GM21786 (cell line): ENCODE measurements around the gene SCT.

Source experiments
- ATAC-seq: cut with Tn5 transposase; IDR thresholded peaks from one replicate; pipeline ENCODE4 v1.9.1; 2021; ENCODE audit not compliant: unreplicated experiment

Gene SCT

DNA sequence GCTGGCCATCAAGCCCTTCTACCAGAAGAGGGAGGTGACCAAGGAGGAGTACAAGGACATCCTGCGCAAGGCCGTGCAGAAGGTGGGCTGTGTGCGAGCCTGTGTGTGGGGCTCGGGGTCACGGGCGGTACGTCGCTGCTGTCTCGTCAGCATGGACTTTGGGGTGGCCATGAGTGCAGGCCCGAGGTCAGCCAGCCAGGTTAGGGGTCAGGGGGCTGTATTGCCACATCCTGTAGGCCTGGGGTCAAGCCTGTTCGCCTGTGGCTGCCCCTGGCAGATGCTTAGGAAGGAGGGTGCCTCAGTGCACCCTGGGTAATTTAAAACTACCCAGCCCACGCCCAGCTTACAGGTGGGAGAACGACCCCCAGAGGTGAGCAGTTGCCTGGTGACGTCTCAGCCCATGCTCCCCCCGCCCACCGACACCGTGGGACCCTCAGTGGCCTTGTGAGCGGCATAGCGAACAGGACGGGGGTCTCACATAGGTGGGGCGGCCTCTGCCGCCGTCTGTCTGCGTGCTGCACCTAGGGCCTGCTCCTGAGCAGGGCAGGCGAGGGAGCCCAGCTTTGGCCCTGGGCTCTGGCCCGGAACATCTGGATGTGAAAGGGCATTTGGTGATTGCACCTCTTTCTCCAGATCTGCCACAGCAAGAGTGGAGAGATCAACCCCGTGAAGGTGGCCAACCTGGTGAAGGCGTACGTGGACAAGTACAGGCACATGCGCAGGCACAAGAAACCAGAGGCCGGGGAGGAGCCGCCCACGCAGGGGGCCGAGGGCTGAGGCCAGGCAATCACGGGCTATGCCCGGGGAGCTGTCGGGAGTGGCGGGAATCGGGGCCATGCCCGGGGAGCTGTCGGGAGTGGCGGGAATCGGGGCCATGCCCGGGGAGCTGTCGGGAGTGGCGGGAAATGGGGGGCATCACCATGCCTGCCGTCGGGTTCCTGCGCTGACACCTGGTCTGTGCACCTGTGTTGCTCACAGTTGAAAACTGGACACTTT is 15.7 kb downstream of the SCT start:
- no peak for ATAC-seq

DNA sequence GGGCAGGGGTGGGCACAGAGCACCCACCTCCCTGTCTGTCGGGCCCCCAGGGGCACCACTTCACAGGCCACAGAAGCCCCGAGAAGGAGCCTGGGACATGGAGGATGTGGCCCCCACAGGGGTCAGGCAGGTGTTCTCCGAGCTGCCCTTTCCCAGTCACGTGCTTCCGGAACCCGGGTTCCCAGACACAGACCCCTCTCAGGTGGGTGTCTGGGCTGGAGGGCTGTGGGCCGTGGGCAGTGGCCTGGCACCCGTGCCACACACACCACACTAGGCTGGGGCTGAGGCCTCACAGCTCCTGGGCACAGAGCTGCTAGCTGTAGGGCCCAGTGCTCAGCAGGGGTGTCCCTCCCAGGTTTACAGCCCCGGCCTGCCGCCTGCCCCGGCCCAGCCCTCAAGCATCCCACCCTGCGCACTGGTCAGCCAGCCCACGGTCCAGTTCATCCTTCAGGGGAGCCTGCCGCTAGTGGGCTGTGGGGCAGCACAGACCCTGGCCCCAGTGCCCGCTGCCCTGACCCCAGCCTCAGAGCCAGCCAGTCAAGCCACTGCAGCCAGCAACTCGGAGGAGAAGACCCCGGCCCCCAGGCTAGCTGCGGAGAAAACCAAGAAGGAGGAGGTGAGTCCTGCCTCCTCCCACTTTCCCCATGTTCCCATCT is 16.7 kb downstream of the SCT start:
- no peak for ATAC-seq

DNA sequence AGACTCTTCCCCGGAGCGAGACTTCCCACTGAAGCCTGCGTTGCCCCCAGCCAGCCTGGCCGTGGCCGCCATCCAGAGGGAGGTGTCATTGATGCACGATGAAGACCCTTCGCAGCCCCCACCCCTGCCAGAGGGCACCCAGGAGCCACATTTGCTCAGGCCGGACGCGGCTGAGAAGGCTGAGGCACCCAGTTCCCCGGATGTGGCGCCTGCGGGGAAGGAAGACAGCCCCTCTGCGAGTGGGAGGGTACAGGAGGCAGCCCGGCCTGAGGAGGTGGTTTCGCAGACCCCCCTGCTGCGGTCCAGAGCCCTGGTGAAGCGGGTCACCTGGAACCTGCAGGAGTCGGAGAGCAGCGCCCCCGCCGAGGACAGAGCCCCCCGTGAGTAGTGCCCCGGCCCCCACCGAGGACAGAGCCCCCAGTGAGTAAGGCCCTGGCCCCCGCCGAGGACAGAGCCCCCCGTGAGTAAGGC is 17.6 kb downstream of the SCT start:
- no peak for ATAC-seq

DNA sequence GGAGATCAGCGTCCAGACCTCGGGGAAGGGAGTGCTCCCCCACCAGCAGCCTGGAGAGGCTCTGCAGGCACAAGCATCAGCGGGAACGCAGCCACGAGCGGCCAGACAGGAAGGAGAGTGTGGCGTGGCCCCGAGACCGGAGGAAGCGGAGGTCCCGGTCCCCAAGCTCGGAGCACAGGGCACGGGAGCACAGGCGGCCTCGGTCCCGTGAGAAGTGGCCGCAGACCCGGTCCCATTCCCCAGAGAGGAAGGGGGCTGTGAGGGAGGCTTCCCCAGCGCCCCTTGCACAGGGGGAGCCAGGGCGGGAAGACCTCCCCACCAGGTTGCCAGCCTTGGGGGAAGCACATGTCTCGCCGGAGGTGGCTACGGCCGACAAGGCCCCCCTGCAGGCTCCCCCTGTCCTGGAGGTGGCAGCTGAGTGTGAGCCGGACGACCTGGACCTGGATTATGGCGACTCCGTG is 18.2 kb downstream of the SCT start:
- no peak for ATAC-seq

DNA sequence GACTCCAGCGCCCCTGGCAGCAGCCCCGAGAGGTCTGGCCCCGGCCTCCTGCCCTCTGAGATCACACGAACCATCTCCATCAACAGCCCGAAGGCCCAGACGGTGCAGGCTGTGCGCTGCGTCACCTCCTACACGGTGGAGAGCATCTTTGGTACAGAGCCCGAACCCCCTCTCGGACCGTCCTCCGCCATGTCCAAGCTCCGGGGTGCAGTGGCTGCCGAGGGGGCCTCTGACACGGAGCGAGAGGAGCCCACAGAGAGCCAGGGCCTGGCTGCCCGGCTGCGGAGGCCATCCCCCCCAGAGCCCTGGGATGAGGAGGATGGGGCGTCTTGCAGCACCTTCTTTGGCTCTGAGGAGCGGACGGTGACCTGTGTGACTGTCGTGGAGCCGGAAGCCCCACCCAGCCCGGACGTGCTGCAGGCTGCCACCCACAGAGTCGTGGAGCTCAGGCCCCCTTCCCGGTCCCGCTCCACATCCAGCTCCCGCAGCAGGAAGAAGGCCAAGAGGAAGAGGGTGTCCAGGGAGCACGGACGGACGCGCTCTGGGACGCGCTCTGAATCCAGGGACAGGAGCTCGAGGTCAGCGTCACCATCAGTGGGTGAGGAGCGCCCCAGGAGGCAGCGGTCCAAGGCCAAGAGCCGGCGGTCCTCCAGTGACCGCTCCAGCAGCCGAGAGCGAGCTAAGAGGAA is 18.9 kb downstream of the SCT start:
- ATAC-seq: no peak

DNA sequence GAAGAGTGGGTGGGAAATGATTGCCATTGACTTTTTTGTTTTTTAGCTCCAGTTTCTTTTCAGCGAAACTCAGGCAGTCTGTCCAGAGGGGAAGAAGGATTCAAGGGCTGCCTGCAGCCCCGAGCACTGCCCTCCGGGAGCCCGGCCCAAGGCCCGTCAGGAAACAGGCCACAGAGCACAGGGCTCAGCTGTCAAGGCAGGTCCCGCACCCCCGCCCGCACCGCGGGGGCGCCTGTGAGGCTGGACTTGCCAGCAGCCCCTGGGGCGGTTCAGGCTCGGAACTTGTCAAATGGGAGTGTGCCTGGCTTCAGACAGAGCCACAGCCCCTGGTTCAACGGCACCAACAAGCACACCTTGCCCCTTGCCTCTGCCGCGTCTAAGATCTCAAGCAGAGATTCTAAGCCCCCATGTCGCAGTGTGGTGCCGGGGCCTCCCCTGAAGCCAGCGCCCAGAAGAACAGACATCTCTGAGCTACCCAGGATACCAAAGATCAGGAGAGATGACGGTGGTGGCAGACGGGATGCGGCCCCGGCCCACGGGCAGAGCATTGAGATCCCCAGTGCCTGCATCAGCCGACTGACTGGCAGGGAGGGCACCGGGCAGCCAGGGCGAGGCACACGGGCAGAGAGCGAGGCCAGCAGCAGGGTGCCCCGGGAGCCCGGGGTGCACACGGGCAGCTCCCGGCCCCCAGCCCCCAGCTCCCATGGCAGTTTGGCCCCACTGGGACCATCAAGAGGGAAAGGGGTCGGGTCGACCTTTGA is 19.8 kb downstream of the SCT start:
- ATAC-seq: no peak

DNA sequence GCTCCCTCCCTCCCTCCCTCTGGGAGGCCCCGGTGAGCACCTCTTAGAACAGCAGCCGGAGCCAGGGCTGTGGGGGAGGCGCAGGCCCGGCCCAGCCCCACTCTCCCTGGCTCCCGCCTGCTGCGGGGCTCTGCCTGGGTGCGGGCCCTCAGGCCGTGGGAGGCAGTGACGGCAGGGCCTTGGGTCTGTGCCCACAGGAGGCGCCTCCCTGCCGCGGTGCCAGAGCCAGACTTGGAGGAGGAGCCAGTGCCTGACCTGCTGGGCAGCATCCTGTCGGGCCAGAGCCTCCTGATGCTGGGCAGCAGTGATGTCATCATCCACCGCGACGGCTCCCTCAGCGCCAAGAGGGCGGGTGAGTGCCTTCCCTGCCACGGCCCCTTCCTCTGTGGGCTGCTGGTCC is 20.7 kb downstream of the SCT start:
- no peak for ATAC-seq

DNA sequence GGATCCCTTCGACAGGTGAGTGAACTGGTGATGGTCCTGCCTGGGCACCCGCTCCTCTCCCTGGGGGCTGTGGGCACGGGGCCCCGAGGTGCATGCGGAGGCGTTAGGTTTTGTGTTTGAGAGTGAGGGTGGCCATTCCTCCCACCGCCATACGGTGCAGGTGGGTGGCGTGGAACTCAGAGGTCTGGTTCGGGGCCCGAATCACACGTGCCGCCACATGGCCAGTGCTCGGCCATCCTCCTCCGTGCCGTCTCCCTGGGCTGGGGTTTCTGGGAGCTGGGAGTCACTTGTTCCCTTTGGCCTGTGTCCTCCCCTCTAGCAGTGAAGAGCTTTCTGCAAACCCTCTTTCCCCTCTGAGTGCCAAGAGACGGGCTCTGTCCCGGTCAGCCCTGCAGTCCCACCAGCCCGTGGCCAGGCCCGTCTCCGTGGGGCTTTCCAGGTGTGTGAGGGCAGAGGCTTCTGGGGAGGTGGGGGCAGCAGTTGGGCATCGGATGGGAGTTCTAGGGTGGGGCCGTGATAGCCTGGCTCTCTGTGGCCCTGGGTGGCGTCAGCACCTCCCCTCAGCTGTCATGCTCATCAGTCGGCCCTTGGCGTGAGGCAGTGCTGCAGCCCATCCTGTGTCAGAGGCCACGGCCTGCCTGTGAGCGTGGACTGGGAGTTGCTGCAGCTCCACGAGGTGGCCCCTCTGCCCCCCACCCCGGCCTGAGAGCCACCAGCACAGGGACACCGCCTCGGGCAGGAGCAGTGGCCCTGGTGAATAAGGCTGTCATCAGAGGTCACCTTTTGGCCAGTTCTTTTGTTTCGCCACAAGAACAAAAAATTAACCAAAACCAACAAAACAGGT is 21.5 kb downstream of the SCT start:
- ATAC-seq: no peak

DNA sequence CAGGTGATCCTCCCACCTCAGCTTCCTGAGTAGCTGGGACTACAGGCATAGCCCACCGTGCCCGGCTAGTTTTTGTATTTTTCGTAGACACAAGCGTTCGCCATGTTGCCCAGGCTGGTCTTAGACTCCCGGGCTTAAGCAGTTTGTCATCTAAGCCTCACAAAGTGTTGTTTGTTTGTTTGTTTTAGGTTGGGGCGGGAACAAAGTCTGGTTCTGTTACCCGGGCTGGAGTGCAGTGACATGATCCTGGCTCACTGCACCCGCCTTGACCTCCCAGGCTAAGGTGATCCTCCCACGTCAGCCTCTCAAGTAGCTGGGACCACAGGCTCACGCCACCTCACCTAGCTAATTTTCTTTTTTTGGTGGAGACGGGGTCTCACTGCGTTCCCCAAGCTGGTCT is 23.8 kb downstream of the SCT start:
- ATAC-seq: no peak

DNA sequence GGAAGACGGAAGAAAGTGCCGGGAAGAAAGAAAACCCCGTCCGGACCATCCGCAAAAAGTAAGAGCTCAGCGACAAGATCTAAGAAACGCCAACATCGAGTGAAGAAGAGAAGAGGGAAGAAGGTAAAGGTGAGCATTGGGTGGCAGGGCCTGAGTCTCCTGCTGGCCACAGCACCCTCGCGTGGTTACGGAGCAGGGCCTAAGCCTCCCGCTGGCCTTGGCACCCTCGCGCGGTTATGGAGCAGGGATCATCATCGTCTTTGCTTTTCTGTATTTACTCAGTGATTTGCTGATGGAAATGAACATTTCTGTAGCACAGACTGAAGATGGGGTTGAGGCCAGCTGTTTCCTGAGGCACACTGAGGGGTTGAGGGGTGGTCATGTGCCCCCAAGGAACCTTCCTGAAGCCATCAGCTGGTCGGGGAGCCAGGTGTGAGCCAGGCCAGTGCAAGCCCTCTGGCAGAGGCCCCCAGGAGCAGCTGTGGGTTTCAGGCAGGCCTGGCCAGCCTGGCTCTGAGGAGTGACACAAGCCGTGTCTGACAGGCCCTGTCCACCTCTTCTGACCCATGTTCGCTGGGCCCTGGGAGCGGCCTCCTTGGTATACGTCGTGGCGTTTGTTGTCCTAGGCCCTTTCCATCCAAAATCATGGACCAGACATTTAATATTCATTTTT is 25.3 kb downstream of the SCT start:
- ATAC-seq: no peak

DNA sequence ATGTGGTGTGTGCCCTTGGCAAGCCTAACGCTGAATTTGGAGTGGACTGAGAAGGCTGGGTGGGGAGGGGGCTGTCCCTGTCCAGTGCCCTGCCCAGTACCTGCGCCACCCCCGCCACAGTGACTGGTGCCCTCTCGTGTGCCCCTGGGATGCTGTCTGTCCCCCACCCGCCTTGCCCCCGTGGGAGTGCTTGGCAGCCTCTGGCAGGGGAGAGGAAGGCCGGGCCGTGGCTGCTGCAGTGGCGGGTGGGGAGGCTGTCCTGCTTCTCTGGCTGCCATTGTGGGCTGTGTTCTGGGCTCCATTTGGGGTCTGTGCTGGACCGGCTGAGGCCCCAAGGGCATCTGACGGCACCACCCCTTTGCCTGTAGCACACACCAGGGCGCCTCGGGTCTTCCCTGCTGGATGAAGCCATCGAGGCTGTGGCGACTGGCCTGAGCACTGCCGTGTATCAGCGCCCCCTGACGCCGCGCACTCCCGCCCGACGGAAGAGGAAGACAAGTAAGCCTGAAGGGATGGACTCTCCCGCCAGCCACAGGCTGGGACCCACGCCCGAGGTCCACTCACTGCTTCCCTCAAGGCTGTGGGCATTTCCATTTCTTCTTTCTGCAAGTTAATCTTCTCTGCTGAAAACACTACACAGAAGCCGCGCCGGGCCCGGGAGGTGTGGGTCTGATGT is 28.8 kb downstream of the SCT start:
- no peak for ATAC-seq

DNA sequence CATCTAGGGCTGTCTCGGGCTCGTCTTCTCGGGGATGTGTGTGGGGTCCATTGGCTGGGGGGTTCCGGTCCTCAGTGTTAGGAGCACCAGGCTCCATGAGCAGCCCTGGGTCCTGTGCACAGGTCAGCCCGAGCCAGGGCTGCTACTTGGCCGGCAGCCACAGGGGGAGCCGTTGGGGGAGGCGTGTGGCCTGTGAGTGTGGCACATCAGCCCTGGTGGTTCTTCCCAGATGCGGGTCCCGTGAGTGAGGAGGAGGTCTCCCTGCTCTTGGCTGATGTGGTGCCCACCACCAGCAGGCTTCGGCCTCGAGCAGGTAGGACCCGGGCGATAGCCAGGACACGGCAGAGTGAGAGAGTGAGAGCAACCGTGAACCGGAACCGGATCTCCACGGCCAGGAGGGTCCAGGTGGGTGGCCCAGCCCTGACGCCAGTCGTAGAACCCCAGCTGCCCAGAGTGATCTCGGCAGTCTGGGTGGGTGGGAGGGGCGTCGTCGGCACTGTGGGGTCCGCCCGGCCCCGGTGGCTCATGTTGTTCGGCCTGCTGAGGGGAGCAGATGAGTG is 29.7 kb downstream of the SCT start:
- ATAC-seq: no peak

DNA sequence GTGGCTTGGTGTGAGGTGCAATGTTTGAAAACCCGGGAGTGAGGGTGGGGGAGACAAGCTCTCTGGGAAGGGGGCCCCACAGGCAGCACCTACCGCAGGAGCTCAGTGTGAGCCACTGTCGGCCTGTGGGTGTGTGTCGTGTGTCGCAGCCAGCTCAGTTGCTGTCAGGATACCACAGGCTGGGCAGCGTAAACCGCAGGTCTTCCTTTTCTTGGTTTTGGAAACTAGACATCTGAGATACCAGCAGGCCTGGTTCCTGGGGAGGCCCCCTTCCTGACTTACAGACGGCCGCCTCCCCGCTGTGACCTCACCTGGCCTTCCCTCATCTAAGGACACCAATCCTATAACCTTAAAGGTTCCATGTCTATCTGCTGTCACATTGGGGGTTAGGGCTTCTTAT is 30.6 kb downstream of the SCT start:
- ATAC-seq: no peak

DNA sequence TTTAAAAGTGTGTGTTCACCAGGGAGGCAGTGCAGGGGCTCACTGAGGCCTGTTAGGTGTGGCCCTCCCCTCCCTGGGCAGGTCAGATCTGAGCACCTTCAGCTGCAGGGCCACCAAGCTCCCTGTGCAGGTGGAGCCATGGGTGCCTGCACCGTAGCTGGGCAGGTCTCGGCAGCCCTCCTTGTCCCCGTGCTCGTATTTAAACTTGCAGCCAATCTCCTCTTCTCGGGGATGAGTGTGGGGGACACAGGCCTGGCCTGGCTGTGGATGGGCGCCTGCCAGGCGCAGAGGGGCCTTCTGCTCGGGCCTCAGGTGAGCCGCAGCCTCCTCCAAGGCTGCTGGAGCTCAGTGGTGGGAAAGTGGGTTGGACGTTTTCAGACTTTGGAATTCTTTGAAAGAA is 31.6 kb downstream of the SCT start:
- ATAC-seq: no peak

DNA sequence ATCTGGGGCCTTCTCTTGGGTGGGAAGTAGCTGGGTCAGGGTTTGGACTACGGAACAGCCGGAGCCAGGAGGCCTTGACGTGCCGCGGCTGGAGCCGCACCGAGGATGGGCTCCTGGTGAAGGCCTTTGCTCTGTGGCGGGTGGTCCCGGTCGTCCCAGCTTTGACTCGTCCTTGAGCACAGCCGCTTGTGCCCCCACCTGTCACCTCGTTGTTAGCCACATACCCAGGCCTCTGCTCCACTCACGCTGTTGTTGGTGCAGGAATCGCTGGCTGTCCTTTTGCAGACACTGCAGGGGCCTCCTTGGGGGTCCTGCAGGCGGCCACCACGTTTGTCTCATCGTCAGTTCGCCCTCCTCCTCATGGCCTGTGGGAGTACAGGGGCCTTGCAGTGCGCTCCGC is 33.6 kb downstream of the SCT start:
- ATAC-seq: no peak

DNA sequence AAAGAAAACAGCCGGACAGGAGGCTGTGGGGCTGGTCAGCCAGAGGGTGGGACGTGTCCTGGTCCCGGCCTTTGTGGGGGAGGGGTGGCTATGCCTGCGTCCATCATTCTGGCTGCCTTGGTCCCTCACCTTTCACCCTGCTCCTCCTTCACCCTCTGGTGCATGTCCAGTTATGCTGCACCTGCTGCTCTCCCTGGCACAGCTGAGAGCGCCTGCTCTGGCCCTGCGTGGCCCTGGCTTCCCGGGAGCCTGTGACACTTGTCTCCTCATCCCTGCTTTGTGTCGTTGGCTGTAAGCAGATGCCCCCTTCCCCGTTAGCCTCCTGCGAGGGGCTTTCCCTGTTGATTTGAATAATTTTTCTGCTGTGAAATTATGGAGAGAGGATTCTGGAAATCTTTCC is 34.1 kb downstream of the SCT start:
- ATAC-seq: no peak

DNA sequence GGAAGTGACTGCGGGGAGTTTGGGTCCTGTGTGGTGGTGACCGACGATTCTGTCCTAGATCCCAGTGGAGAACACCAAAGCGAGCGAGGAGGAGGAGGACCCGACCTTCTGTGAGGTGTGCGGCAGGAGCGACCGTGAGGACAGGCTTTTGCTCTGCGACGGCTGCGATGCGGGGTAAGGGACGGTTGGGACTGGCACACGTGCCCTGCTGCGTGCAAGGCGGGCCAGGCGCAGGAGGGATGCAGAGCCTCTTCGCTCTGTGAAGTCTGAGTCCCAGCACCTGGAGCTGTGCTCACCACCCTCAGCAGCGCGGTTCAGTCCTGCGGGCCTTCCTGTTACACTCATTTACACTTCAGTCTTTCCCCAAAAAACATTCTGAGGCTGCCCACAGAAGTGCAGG is 34.5 kb downstream of the SCT start:
- ATAC-seq: no peak

DNA sequence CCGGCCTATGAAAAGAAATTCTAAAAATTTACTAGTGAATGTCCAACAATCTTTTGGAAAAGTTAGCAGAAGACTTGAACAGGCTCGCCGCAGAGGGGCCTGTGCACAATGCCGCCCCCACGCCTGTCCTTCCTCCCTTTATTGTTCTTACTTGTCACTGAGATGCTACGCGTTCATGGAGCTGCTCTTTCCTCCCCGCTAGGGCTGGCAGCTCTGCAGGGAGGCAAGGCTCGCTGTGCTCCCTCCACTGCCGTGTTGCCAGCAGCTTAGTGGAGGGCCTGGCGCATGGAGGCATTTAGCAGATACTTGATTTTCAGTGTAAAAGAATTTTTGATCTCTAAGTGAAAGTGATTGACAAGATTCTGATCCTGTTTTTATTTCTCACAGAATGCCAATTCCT is 36.0 kb downstream of the SCT start:
- ATAC-seq: no peak

DNA sequence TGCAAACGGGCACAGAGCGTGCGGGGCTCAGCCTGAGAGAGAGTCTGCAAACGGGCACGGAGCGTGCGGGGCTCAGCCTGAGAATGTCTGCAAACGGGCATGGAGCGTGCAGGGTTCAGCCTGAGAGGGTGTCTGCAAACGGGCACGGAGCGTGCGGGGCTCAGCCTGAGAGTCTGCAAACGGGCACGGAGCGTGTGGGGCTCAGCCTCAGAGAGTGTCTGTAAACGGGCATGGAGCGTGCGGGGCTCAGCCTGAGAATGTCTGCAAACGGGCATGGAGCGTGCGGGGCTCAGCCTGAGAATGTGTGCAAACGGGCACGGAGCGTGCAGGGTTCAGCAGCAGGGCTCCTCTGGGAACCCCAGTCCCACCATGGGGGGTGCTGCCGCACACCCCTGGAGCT is 37.2 kb downstream of the SCT start:
- ATAC-seq: no peak
